Endothelial cell (in vitro differentiated cells): ENCODE measurements around the gene TRMU. TPM values are rescaled to one million over a fixed set of nuclear protein-coding genes. Genes with fewer than 3 reads are reported as not detected.
"Not testable (repeated sequence)": the region's sequence is repeated elsewhere in the genome, so short reads cannot be mapped to it uniquely, and the experiment has no call there.

Source experiments
- DNase-seq: peaks from one replicate; pipeline ENCODE4 v3.0.0; 2021; ENCODE audit warnings: low spot score
- H3K27ac Mint-ChIP-seq: one replicate; pipeline ENCODE4 v1.8.0; 2021; ENCODE audit warnings: mixed read lengths, inconsistent platforms; ENCODE audit not compliant: unreplicated experiment
- H3K27me3 Mint-ChIP-seq: one replicate; pipeline ENCODE4 v1.8.0; 2021; ENCODE audit warnings: mild to moderate bottlenecking, moderate library complexity, mixed read lengths, inconsistent platforms; ENCODE audit not compliant: unreplicated experiment
- H3K36me3 Mint-ChIP-seq: one replicate; pipeline ENCODE4 v1.8.0; 2021; ENCODE audit warnings: mild to moderate bottlenecking, low read depth, mixed read lengths, inconsistent platforms; ENCODE audit not compliant: unreplicated experiment
- H3K4me1 Mint-ChIP-seq: one replicate; pipeline ENCODE4 v1.8.0; 2021; ENCODE audit warnings: mild to moderate bottlenecking, mixed read lengths, inconsistent platforms; ENCODE audit not compliant: unreplicated experiment
- H3K4me3 Mint-ChIP-seq: one replicate; pipeline ENCODE4 v1.8.0; 2021; ENCODE audit warnings: mild to moderate bottlenecking, mixed read lengths, inconsistent platforms; ENCODE audit not compliant: unreplicated experiment
- H3K9me3 Mint-ChIP-seq: one replicate; pipeline ENCODE4 v1.8.0; 2021; ENCODE audit warnings: mixed read lengths, inconsistent platforms; ENCODE audit not compliant: unreplicated experiment
- total RNA-seq: library from RNA; stranded (reverse); fragmentation: NEBNext Ultra II Directional; extraction: Animal tissue kit (Norgen Biotek cat#: 25700); gene quantifications from one replicate; pipeline ENCODE4 v1.2.1, GENCODE V29; 2021; ENCODE audit not compliant: unreplicated experiment
- TF ChIP-seq, protein P1 (sequence below): fragments of 200-600 bp; sonication (generic); IDR thresholded peaks from one replicate; pipeline ENCODE4 v1.5.0; 2021; ENCODE audit warnings: antibody characterized with exemption; ENCODE audit not compliant: unreplicated experiment

TRMU gene
- total RNA-seq, 1 donor from 2014 or later: 41.5 TPM

DNA sequence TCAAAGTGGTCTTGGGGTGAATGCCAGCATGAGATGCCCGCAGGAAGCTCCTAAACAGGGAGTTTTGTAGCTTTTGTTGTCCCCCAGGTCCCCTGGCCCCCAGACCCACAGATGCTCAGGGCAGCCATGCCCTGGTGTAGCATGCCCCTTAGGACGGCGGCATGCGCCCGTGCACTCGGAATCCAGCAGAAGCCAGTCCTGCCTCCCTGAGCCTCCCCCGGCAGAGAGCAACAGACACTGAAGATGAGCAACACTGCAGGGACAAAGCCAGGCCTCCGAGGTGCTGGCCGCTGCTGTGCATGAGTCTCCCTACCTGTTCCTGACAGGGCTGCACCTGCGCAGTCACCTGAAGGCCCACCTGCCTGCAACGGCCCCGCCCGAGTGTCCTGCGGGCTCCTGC is 59.1 kb downstream of the TRMU start:
- TF ChIP-seq, protein P1, sequence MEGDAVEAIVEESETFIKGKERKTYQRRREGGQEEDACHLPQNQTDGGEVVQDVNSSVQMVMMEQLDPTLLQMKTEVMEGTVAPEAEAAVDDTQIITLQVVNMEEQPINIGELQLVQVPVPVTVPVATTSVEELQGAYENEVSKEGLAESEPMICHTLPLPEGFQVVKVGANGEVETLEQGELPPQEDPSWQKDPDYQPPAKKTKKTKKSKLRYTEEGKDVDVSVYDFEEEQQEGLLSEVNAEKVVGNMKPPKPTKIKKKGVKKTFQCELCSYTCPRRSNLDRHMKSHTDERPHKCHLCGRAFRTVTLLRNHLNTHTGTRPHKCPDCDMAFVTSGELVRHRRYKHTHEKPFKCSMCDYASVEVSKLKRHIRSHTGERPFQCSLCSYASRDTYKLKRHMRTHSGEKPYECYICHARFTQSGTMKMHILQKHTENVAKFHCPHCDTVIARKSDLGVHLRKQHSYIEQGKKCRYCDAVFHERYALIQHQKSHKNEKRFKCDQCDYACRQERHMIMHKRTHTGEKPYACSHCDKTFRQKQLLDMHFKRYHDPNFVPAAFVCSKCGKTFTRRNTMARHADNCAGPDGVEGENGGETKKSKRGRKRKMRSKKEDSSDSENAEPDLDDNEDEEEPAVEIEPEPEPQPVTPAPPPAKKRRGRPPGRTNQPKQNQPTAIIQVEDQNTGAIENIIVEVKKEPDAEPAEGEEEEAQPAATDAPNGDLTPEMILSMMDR: no peak
- Mint-ChIP-seq H3K4me1 (no peaks in the 10 kb centered on the region), H3K27me3 (peaks cover 11% of the 10 kb centered on the region), H3K36me3 (no peaks in the 10 kb centered on the region), H3K27ac (no peak overlapping the region), H3K4me3 (no peak overlapping the region), H3K9me3 (no peaks in the 10 kb centered on the region)
- no peak for DNase-seq

DNA sequence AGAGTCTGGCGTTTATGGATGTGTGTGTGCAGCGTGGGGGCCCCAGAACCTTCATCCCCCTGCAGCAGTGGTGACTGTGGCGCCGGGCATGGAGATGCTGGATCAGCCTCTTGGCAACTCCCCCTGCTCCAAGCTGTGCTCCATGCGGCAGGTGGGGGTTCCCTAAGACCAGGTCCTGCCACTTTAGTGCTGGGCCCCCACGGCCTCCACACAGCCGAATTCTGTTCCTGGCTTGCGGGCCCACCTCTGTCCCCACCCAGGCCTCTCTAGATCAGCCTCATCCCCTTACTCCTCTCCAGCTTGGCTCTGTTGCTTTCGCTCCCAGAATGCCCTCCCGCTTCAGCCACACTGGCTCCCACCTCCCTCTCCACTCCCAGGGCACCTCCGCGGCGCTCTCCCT is 59.6 kb downstream of the TRMU start:
- H3K27me3 Mint-ChIP-seq: peaks cover 15% of the 10 kb centered on the region
- DNase-seq: no peak
- H3K4me1 Mint-ChIP-seq: no peaks in the 10 kb centered on the region
- no peaks in the 10 kb centered on the region for H3K9me3 Mint-ChIP-seq
- H3K36me3 Mint-ChIP-seq: no peaks in the 10 kb centered on the region
- TF ChIP-seq, protein P1: no peak
- H3K27ac Mint-ChIP-seq: no peak overlapping the region
- no peak overlapping the region for H3K4me3 Mint-ChIP-seq

DNA sequence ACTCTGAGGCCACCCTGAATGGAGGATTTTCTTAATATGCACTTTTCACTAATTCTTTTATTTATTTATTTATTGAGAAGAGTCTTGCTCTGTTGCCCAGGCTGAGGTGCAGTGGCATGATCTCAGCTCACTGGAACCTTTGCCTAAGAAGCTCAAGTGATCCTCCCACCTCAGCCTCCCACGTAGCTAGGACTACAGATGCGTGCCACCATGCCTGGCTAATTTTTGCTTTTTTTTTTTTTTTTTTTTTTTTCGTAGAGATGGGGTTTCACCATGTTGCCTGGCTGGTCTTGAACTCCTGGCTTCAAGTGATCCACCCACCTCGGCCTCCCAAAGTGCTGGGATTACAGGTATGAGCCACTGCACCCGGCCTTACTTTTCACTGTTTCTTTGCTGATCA is 61.5 kb downstream of the TRMU start:
- H3K27ac Mint-ChIP-seq, H3K36me3 Mint-ChIP-seq, H3K9me3 Mint-ChIP-seq, H3K4me3 Mint-ChIP-seq, DNase-seq, H3K4me1 Mint-ChIP-seq: not testable (repeated sequence)
- H3K27me3 Mint-ChIP-seq: peaks cover 15% of the 10 kb centered on the region

DNA sequence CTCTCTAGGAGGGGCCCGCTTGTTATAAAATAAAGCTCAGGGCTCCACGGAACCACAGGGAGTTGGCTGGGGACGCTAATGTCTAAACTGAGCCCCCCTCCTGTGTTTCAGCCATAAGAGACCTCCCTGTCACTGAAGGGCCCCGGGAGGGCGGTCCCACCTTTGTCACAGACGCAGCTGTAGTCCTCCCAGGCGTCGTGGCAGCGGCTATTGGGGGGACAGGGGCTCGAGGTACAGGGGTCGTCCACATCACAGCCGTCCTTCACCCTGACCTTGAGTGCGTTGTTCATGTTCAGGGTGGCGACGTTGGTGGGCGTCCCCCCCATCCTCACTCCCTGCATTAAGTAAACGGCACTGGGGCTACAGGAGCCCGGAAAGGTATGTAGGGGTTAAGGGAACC is 62.0 kb downstream of the TRMU start:
- H3K27me3 Mint-ChIP-seq: peaks cover 15% of the 10 kb centered on the region
- DNase-seq: no peak
- no peaks in the 10 kb centered on the region for H3K4me1 Mint-ChIP-seq
- no peak overlapping the region for H3K4me3 Mint-ChIP-seq
- no peak overlapping the region for H3K27ac Mint-ChIP-seq
- H3K36me3 Mint-ChIP-seq: no peaks in the 10 kb centered on the region
- TF ChIP-seq, protein P1: no peak
- no peaks in the 10 kb centered on the region for H3K9me3 Mint-ChIP-seq

DNA sequence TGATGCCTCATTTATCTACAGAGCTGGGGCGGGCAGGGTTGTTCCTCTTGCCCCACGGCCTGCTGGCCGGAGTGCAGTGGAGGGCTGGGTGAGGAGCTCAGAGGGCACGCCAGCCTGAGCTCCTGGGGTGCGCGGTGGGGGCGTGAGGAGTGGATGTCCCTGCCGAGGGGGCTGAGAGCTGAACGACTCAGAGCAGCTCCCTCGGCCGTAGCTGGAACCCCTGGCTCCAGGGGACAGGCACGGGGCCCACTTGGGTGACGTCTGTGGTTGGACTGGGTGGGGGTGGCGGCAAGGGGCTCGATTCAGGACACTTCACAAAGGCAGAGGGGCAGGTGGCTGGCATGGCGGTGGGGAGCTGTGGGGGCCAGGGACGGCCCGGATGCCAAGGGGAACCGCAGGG is 62.4 kb downstream of the TRMU start:
- no peak overlapping the region for H3K4me3 Mint-ChIP-seq
- H3K36me3 Mint-ChIP-seq: no peaks in the 10 kb centered on the region
- no peak overlapping the region for H3K27ac Mint-ChIP-seq
- peaks cover 15% of the 10 kb centered on the region for H3K27me3 Mint-ChIP-seq
- no peaks in the 10 kb centered on the region for H3K9me3 Mint-ChIP-seq
- no peaks in the 10 kb centered on the region for H3K4me1 Mint-ChIP-seq
- TF ChIP-seq, protein P1: no peak
- DNase-seq: no peak
